ENCODE data around the gene GMPR. TPM values are rescaled to one million over a fixed set of nuclear protein-coding genes. Genes with fewer than 3 reads are reported as not detected.

Gene GMPR
- total RNA-seq, 1 experiment from 2014 or later = 24.0 TPM

DNA sequence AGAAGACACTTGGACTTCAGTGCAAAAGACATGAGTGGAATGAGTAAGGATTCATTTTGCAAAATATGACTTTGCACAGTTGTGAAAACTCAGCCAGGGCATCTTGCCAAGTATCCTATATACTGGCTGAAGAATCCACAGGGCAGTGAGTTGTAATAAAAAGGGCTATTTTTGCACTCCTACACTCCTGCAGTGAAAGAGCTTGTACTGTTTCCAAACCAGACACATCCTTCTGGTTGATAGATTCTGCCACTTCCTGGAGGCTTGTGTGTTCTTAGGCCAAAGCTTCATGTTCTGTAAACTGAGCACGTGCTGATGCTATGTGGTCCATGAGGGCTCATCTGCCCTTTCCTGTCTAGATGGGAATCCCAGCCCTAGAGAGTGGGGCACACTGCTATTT lies 34.9 kb downstream of the GMPR start:
- Histone ChIP-seq H3K9me3 (ENCODE audit: control insufficient read depth in 1 of 2, insufficient read depth in 1 of 2, low read depth in 1 of 2, low read length in 2 of 2) (no peaks in the 10 kb centered on the region), H3K9me2 (ENCODE audit: insufficient read depth) (no peaks in the 10 kb centered on the region), H3K27ac (ENCODE audit: low read depth, low read length) (no peak overlapping the region), H3K4me1 (ENCODE audit: control insufficient read depth in 1 of 2, insufficient read depth in 2 of 2, low read length in 2 of 2) (peaks cover 16 to 20% of the 10 kb centered on the region in 2 experiments), H3K4me2 (ENCODE audit: low read length) (no peak overlapping the region), H3K27me3 (ENCODE audit: insufficient read depth, low read length) (no peaks in the 10 kb centered on the region), H4K20me1 (ENCODE audit: insufficient read depth) (no peaks in the 10 kb centered on the region), H3K4me3 (replicated peaks in 1 of 2; ENCODE audit: low read depth in 1 of 2, low read length in 2 of 2) (no peak overlapping the region), H3K36me3 (ENCODE audit: control insufficient read depth in 1 of 2, insufficient read depth in 2 of 2, low read length in 2 of 2) (no peaks in the 10 kb centered on the region), H3K9ac (ENCODE audit: low read length) (no peak overlapping the region), H3K79me2 (ENCODE audit: insufficient read depth, low read length) (no peaks in the 10 kb centered on the region), H2AFZ (ENCODE audit: low read depth, low read length, poor library complexity, severe bottlenecking) (no peak overlapping the region)
- ATAC-seq (no peak), DNase-seq (ENCODE audit: low read depth, low spot score) (no peak)
- BruUV-seq (replicated peaks) = no TSS peak
- TF ChIP-seq SP1 (IDR thresholded peaks at IDR 0.05; ENCODE audit: low read depth) (no peak), MAX (IDR thresholded peaks at IDR 0.05) (no peak)
- TF ChIP-seq, protein P1, sequence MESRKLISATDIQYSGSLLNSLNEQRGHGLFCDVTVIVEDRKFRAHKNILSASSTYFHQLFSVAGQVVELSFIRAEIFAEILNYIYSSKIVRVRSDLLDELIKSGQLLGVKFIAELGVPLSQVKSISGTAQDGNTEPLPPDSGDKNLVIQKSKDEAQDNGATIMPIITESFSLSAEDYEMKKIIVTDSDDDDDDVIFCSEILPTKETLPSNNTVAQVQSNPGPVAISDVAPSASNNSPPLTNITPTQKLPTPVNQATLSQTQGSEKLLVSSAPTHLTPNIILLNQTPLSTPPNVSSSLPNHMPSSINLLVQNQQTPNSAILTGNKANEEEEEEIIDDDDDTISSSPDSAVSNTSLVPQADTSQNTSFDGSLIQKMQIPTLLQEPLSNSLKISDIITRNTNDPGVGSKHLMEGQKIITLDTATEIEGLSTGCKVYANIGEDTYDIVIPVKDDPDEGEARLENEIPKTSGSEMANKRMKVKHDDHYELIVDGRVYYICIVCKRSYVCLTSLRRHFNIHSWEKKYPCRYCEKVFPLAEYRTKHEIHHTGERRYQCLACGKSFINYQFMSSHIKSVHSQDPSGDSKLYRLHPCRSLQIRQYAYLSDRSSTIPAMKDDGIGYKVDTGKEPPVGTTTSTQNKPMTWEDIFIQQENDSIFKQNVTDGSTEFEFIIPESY (IDR thresholded peaks at IDR 0.05; ENCODE audit: extremely low read depth, insufficient replicate concordance, low read length) = no peak
- CTCF ChIA-PET = interaction anchor here (1.3 kb wide), 2 partner anchors 13 to 813 kb away, joined by 3 read pairs; no protein-coding TSS in a partner anchor
- POLR2A ChIA-PET = no interaction called here
- RAD21 ChIA-PET (ENCODE audit: low non-redundant PET in 1 of 2, low total read pairs in 2 of 2, uncharacterized antibody in 2 of 2, unreplicated experiment in 2 of 2) = no interaction called here
- intact Hi-C loops (cut with micrococcal nuclease) = no loop called here

DNA sequence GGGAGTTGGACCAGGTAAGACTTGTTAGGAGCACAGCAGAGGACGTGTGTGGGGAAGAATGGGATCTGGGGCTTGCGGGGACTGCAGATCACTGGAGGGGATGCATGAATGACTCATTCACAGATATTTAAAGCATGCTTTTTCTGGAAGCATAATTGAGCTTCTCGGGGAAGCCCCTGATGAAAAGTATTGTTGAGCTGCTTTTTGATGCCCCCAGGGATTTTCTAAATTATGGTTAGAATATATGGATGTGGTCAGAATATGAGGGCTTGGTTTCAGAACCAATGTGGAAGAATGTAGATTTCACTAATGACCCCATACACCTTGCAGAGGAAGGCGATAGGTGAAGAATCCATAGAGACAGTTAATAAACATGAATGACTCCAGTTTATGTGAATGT lies 36.1 kb downstream of the GMPR start:
- no peaks in the 10 kb centered on the region for H4K20me1 ChIP-seq (ENCODE audit: insufficient read depth)
- no peaks in the 10 kb centered on the region for H3K36me3 ChIP-seq (ENCODE audit: control insufficient read depth in 1 of 2, insufficient read depth in 2 of 2, low read length in 2 of 2)
- ATAC-seq (no peak), DNase-seq (ENCODE audit: low read depth, low spot score) (no peak)
- no peak overlapping the region for H3K4me2 ChIP-seq (ENCODE audit: low read length)
- POLR2A ChIA-PET = no interaction called here
- H3K79me2 ChIP-seq (ENCODE audit: insufficient read depth, low read length) = no peaks in the 10 kb centered on the region
- RAD21 ChIA-PET (ENCODE audit: low non-redundant PET in 1 of 2, low total read pairs in 2 of 2, uncharacterized antibody in 2 of 2, unreplicated experiment in 2 of 2) = no interaction called here
- no peaks in the 10 kb centered on the region for H3K9me2 ChIP-seq (ENCODE audit: insufficient read depth)
- no peak overlapping the region for H3K9ac ChIP-seq (ENCODE audit: low read length)
- intact Hi-C loops (cut with micrococcal nuclease) = no loop called here
- CTCF ChIA-PET = interaction anchor here (1.3 kb wide), 1 partner anchor 11 kb away, joined by 3 read pairs; no protein-coding TSS in a partner anchor
- TF ChIP-seq POLR2AphosphoS5 (IDR thresholded peaks at IDR 0.05; ENCODE audit: low read depth, low read length) (no peak), JUND (IDR thresholded peaks at IDR 0.05) (no peak), FOSL1 (IDR thresholded peaks at IDR 0.05; ENCODE audit: low read depth) (no peak), ZNF274 (IDR thresholded peaks at IDR 0.05; ENCODE audit: low read depth, low read length) (no peak), MAX (IDR thresholded peaks at IDR 0.05) (no peak), SP1 (IDR thresholded peaks at IDR 0.05; ENCODE audit: low read depth) (no peak)
- TF ChIP-seq, protein P1 (IDR thresholded peaks at IDR 0.05; ENCODE audit: extremely low read depth, insufficient replicate concordance, low read length) = no peak
- no peaks in the 10 kb centered on the region for H3K27me3 ChIP-seq (ENCODE audit: insufficient read depth, low read length)
- H3K9me3 ChIP-seq (ENCODE audit: control insufficient read depth in 1 of 2, insufficient read depth in 1 of 2, low read depth in 1 of 2, low read length in 2 of 2) = no peaks in the 10 kb centered on the region
- H2AFZ ChIP-seq (ENCODE audit: low read depth, low read length, poor library complexity, severe bottlenecking) = no peak overlapping the region
- BruUV-seq (replicated peaks) = no TSS peak
- H3K4me1 ChIP-seq (ENCODE audit: control insufficient read depth in 1 of 2, insufficient read depth in 2 of 2, low read length in 2 of 2) = peaks cover 26 to 27% of the 10 kb centered on the region in 2 experiments
- H3K4me3 ChIP-seq (replicated peaks in 1 of 2; ENCODE audit: low read depth in 1 of 2, low read length in 2 of 2) = no peak overlapping the region
- H3K27ac ChIP-seq (ENCODE audit: low read depth, low read length) = no peak overlapping the region
